HG03066 (cell line): Measurements from ENCODE around the gene DOCK11.

Experiments
- ATAC-seq: cut with Tn5 transposase; IDR thresholded peaks from one replicate; pipeline ENCODE4 v1.9.1; 2021; ENCODE audit warnings: low read depth; ENCODE audit not compliant: unreplicated experiment

The DOCK11 gene

DNA sequence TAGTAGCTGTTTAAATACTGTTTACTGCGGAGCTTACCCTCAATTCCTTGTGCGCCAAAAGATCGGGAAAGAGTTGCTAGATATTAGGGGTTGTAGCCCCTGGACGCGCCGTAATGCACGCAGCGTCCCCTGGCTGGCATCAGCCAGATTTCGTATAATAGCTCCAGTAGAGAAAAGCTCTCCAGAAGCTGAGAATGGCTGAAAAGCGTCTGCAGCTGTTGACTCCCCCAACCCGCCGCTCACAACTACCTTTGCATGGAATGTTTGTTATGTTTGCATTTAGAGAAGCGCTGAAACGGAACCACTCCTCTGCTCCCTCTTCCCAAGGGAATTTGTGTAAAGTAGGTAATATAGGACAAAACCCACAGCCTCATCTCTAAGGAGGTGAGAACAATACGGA lies 3.7 kb downstream of the DOCK11 start:
- ATAC-seq, result no peak

DNA sequence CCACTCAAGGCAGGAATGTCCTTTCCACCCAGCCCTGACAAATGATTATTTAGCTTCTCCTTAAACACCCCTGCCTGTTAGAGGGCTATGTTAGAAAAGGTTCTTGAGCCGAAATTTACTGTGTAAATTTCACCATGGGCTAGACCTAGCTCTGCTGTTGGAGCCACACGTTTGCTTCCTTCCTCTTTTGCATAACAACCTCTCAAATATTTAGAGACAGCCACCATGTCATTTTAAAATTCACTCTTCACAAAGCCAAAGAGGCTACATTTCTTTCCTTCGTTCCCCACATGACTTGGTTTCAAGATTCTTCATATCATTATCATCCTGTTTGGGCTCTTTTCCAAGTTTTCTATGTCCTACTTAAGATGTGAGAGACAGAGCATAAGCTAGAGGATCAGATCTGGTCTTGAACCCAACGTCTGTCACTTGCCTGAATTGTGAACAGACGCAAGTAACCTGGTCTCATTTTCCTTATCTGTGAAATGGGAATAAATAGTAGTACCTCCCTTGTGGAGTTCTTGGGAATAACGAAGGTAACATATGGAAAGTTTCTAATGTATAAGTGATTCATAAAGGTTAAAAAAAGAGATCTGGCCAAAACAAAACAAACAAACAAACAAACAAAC lies 6.7 kb downstream of the DOCK11 start:
- no peak for ATAC-seq

DNA sequence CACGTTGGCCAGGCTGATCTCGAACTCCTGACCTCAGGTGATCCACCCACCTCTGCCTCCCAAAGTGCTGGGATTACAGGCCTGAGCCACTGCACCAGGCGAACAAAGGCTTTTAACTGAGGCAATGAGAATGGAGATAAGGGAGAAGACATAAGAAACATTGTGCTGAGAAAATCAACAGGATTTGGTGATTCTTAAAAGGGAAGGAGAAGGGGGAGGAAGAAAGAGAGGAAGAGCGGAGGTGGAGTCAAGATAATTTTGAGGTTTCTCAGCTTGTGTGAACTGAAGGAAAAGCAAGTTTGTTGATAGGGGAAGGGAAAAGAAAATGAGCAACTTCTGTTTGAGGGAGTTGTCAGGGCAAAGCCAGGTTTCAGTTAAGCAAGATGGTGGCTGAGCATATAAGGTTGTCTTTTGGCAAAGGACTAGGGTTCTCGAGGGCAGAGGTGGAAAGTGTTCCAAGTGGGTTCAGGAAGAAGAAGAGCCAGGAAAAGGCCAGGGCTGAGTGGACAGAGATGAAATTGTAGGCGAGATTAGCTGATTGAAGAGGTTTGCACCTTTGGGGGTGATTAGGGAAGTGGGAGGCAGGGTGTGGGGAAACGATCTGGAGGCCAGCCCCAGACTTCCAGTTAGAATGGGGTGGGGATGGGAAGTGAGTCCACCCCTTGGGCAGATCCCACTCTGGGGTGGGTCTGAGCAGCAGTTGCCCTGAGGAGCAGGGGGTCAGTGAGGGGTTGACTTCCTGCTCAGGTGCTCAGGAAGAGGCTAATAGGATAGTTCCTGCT lies 7.8 kb downstream of the DOCK11 start:
- no peak for ATAC-seq

DNA sequence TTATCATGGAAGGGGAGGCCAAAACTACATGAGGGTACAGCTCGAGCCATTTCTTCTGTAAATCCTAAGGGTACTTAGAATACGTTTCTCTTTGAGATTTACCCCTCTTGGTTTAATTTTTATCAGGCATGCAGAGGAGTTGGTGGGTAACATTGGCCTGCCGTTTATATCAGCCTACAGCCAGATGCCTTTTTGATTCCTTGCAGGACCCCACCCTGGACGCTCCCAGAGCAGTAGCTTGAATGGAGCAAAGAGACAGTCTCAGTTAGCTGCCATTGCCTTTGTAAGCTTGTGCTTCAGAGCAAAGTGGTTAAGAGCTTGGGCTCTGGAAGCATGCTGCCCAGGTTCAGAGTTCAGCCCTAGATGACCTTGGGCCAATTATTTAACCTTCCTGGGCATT lies 9.0 kb downstream of the DOCK11 start:
- ATAC-seq, result no peak

DNA sequence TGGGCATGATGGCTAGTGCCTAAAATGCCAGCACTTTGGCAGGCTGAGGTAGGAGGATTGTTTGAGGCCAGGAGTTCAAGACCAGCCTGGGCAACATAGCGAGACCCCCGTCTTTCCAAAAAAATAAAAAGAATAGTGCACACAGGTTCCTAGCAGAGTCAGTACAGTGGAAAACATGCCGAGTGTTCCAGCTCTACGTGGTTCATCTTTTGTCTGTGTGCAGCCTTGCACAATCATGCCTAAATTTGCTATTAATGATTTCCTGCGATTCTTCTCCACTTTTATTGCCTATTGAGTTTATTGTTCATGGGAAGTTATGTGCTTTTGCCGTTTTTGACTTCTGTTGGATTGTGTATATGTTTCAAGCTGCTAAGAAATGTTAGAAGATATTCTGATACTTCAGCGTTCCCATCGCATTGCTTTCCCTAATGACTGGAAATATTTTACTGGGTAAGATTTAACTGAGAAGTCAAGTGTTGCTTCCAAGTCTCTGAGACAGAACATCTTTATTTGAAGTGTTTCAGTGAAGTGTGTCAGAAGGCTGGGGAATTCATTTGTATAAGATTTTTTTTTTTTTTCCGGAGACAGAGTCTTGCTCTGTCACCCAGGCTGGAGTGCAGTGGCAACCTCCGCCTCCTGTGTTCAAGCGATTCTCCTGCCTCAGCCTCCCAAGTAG lies 11.3 kb downstream of the DOCK11 start:
- ATAC-seq, result no peak

DNA sequence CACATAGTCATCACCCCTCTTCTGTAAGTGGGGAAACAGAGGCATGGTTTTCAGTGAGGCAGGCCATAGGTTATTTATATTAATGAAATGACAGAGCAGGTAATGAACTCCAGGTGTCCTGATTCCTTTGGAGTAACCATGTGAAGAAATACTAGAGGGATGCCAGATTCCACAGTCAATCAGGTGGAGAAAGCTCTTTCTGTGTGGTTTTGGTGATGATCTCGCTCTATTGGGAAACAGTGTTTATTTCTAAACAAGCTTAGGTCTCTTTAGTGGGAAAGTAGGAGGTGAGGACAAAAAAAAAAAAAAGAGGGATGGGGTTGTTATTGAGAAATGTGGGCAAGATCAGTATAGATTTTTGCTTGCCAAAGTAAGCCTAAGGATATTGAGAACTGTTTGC lies 12.2 kb downstream of the DOCK11 start:
- no peak for ATAC-seq

DNA sequence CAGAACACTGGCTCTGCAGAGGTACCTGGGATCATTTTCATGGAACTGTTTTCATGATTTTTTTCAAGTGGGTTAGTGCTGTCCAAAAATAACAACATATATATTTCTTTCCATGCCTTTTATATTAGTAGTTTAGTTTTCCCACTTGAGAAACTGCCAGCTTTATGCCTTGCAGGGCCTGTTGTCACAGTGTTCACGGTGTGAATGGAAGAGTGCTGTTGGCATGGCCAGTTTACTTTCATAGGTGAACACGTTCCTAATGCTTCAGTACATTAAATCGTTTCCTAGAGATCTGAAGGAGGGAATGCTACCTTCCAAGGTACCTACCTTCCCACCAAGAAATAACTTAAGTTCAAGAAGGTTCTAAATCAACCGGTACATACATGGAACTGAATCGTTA lies 12.6 kb downstream of the DOCK11 start:
- ATAC-seq, result no peak

DNA sequence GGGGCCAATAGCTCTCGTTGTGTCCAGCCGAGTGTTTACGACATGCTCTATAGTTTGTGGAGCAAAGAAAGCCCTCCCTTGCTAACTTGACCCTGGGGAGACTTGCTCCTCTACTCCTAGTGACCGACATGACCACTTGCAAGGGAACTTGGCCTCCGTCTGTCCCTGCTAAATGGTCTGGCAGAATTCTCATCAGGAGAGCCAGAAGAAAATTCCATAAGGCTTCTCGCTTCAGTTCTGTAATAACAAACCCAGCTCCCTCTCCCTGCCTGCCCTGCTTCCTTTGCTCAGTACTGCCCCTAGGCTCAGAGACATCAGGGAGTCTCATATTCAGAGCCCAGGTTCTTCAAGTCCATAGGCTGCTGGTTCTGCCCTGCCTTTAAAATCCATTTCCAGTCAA lies 13.0 kb downstream of the DOCK11 start:
- ATAC-seq, result no peak

DNA sequence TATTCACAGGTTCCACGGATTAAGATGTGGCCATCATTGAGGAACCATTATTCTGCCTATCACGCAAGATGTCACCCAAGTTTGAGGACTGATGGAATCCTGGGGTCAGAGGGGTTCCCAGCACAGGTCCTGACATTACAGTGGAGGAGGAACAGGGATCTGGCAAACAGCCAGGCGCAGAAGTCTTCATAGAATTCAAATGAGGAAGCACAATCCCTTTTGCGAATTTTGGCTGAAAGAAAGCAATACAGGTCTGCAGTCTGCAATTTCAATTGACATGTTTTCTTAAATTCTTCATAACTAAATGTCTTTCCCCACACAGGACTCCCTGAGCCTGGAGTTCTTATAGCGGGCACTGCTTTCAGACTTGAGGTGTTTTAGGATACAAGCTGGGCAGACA lies 14.5 kb downstream of the DOCK11 start:
- no peak for ATAC-seq

DNA sequence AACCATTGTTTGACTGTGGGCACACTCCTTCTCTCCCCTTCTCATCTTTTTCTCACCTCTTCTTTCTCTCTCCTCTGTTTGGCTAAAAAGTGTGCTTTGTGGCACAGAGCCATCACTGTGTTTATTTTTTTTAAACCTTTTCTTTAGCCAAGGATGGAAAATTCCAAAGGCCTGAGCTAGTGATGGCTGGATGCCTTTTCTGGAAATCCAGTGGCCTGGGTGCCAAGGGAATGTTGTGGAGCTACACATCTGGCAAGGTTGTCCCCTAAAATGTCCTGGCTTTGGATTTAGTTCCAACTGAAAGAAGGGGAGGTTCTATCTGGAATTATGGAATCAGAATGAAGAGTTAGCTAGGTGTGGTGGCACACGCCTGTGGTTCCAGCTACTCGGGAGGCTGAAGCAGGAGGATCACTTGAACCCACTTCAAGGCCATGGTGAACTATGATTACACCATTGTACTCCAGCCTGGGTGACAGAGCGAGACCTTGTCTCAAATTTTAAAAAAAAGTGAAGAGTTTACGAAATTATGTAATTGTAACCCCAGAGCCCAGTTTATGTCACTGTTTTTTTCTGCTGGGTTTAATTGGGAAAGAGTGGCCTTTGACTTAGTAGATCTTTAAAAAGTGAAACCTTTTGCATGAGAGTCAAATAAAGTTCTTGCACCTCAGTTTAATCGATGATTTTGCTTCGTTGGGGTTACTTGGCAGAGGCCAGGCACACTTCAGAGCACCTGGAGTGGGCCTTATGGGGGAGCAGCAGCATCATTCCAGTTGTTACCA lies 17.7 kb downstream of the DOCK11 start:
- no peak for ATAC-seq

DNA sequence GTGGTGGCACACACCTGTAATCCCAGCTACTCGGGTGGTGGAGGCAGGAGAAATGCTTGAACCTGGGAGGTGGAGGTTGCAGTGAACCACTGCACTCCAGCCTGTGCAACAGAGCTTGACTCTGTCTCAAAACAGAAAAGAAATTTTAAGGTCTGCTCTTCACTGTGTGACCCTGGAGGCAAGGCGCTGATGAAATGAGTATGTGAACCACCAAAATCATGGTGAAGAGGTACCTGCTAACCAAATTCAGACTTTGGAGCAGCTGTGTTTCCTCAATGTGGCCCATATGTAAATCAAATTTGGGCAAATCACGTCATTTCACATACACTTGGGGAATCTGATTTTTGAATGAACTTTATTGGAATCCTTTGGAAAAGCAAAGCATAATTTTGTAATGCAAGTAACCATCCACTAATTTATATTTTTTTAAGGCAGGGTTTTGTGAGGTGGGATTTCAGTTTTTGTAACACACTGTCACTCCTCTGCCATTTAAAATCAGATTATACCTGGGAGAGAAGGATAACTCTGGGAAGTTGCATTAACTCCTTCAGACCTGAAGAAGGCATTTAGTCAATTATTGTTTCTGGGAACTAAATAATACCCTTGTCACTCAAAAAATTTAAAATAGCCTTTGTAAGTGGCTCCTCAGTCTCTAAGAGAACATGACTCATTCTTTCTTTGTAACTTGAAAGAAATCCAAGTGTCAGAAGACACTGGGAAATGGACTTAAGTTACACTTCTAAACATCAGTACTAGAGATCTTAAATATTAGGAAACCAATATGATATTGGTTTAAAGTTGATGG lies 24.0 kb downstream of the DOCK11 start:
- no peak for ATAC-seq

DNA sequence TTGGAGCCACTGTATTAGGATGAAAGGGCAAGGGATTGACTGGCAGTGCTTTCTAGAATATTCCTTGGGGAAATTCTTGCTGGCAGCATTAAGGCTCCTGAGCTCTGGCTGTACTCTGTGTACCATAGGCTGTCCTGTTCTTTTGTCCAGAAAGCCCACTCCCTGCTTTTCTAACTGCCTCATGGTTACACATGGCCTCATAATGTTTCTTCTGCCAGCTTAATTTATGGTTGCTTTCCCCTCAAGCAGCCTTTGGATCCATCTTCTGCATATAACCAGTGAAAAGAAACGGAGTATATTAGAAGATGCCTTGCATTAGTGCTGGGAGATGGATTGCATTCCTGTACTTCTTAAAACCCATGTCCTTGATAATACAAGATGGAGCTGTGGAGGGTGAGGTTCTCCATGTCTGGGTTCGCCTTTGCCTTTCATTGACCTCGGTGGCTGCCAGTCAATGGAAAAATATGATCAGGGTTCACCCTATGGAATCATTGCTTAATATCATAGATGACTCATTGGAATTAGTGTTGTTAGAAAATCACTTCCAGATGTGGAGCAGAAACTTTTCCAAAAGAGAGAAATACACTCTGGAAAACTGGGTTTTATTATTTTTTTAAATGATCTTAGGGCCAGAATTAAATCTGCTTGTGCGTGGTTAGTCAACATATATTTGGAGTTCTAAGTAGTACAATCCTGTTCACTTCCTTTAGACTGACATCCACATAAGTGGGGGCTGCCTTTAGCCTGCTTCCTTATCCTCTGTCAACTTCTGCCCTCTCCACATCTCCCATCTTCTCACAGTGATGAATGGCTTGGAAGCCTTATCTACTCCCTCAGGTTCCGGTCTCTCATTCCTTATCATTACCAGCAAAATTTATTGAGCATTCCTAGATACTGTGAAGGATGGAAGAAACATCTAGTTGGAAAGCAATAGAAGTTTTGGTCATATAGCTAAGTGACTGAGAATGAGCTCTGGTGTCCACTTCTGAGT lies 24.9 kb downstream of the DOCK11 start:
- no peak for ATAC-seq

DNA sequence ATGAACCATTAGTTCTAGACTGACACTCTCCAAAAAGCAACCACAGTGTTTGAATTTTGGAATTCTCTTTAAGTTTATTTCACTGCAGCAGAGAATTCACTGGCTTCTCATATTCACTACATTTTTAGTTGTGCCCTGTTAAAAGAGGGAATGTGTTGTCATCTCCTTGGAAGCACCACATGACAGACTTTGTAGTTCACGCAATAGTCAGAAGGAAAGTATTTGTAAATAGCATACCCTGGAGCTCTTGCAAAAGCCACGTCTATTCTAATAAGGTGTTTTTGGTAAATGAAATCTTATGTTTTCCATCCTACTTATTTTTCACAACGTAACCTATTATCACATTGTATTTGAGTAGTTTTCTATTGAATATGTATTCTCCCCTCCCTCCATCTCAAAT lies 25.8 kb downstream of the DOCK11 start:
- no peak for ATAC-seq

DNA sequence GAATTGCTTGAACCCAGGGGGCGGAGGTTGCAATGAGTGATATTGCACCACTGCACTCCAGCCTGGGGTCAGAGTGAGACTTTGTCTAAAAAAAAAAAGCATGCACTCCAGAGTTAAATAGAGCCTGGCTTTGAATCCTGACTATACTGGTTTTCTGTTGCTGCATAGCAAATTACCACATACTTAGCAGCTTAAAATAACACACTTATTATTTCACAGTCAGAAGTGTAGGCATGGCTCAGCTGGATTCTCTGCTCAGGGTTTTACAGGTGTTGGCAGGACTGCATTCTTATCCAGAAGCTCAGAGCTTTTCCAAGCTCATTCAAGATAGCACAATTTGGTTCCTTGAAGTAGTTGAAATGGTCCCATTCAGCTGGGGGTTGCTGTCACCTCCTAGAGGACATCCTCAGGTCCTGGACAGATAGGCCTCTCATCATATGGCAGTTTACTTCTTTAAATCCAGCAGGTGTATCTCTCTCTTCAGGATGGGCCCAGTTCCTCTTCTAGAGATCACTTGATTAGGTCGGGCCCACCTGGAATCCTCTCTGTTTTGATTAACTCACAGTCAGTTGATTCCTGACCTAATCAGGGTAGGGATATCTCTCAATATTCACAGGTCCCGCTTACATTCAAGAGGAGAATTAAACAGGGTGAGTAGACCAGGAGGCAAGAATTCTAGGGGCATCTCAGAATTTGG lies 26.8 kb downstream of the DOCK11 start:
- ATAC-seq, result no peak

DNA sequence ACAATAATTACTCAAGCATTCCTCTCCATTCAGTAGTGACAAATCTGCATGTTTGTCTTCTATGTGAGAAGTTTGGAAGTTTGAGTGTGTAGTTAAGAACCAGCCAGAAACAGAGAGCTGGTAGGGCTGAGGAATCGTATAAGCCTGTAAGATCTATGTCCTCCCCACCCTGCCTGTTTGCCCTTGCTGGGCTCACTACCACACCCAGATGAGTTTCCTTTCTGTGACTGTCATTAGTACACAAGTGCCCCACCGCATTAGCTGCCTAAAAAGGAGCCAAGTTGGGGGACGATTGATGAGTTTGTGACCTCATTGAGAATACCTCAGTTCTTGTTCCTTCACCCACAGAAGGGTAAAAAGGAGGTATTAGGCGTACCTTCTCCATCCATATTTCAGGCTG lies 28.3 kb downstream of the DOCK11 start:
- ATAC-seq, result no peak

DNA sequence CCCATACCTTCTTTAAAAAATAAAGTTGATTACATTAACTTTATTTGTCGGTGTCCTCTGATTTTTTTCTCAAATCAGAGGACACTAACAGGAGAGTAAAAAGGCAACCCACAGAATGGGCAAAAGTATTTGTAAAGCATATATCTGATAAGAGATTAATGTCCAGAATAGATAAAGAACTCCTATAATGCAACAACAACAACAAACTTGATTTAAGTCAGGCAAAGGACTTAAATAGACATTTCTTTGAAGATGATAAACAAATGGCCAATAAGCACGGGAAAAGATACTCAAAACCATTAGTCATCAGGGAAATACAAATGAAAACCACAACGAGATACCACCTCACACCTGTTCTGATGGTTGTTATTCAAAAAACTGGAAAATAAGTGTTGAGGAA lies 28.7 kb downstream of the DOCK11 start:
- ATAC-seq, result no peak

DNA sequence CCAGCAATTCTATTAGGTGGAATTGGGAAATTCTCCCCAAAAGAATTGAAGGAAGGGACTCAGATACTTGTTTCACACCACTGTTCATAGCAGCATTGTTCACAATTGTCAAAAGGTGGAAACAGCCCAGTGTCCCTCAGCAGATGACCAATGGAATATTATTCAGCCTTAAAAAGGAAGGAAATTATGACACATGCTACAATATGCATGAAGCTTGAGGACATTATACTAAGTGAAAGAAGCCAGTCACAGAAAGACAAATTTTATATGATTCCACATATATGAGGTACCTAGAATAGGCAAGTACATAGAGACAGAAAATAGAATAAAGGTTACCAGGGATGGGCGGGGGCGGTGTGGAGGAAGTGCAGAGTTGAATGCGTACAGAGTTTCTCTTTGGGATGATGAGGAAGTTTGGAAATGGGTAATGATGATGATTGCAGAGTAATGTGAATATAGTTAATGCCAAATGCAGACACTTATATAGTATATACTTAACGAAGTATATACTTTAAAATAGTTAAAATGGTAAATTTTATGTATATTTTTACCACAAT lies 29.6 kb downstream of the DOCK11 start:
- ATAC-seq, result no peak

DNA sequence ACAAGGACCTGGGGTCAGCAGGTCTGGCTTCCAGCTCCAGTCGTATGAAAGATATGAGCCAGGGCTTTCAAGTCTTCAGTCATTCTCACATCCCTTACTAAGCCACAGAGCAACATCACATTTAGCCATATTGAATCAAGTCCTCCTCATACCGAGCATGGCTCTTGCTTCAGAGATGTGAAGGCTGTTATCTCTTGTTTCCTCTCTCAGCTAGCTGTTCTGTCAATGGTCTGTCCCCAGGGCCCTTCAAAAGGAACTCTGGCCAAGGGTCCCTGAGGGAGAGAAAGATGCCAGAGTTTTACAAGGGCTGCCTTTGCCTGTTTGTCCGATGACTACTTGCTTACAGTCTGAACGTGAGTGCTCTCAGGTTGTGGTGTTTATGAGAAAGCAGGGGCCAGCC lies 30.5 kb downstream of the DOCK11 start:
- no peak for ATAC-seq
